ENCODE data around the gene DPPA2. TPM values are rescaled to one million over a fixed set of nuclear protein-coding genes. Genes with fewer than 3 reads are reported as not detected.

The DPPA2 gene
- total and polyA plus RNA-seq, 2 of the 8 experiments (the other 6 are each of a cell fraction or from before 2014, with no cell fraction given) = 7.8 to 12.6 TPM

DNA sequence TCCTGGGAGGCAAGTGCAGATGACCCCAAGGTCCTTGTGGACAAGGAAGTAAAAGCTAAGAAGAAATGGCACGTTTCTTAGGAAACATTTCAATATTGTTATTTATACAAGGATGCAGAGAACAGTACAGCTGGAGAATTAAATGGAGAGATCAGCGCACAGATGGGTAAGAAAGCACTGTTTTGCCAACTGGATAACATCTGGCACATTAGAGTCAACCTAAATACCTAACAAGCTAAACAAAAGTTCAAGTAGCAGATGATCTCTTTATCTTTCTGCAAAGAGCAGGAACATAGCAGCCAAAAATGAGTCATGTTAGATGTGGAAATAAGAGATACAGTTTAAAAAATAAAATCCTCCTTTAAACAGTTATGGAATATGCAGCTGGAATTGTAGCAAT, 36.7 kb upstream of the DPPA2 start:
- H3K4me1 ChIP-seq (replicated peaks in 1 of 4; ENCODE audit: control insufficient read depth in 3 of 4, insufficient read depth in 4 of 4, low read length in 3 of 4) = peaks cover 2 to 12% (median 7%) of the 10 kb centered on the region in 4 experiments; a peak in 6 of 7 replicates
- H3K56ac ChIP-seq (replicated peaks; ENCODE audit: insufficient read length, low read depth, low read length) = no peak overlapping the region
- FAIRE-seq = no peak
- H2BK12ac ChIP-seq (ENCODE audit: low read depth, low read length) = no peak overlapping the region
- H4K20me1 ChIP-seq (replicated peaks in 1 of 2; ENCODE audit: control insufficient read depth in 1 of 2, insufficient read depth in 2 of 2, low read length in 2 of 2) = no peaks in the 10 kb centered on the region
- H2BK5ac ChIP-seq (ENCODE audit: low read depth, low read length) = no peak overlapping the region
- 75% methylated on average over 2 of the region's 2 CpGs; no CpG with 5 or more reads in 1 of the 2 experiments for WGBS, 2 experiments (ENCODE audit: extremely low coverage in 1 of 2, insufficient coverage in 1 of 2, insufficient read length in 1 of 2, insufficient replicate concordance in 2 of 2, low coverage in 1 of 2, low lambda C conversion rate in 2 of 2, missing lambda C conversion rate in 1 of 2)
- ChIA-PET POLR2A (ENCODE audit: partially characterized antibody) (interaction anchor here (0.7 to 16.7 kb wide), 9 partner anchors 8 to 74 kb away, joined by 3 to 402 read pairs (median 5); partner anchors contain the start of gene DPPA4), CTCF (ENCODE audit: partially characterized antibody) (interaction anchor here (1.0 to 1.5 kb wide), 8 partner anchors 8 to 21 kb away, joined by 3 to 5 read pairs (median 4); partner anchors contain the start of gene DPPA4)
- H4K5ac ChIP-seq (ENCODE audit: insufficient read length, low read depth, low read length) = no peak overlapping the region
- H3K79me1 ChIP-seq (ENCODE audit: low read depth, low read length) = no peaks in the 10 kb centered on the region; the same call in 1 of the 2 replicates
- no peak for TF ChIP-seq CBX5 (IDR thresholded peaks at IDR 0.05; ENCODE audit: low read depth, low read length)
- no peak for TF ChIP-seq SIRT6 (IDR thresholded peaks at IDR 0.05; ENCODE audit: low read length)
- TF ChIP-seq BCL11A (IDR thresholded peaks at IDR 0.05; ENCODE audit: low read depth in 2 of 2, low read length in 2 of 2) = no peak
- TF ChIP-seq, protein P1, sequence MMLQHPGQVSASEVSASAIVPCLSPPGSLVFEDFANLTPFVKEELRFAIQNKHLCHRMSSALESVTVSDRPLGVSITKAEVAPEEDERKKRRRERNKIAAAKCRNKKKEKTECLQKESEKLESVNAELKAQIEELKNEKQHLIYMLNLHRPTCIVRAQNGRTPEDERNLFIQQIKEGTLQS (IDR thresholded peaks at IDR 0.05; ENCODE audit: insufficient read depth, low read depth, low read length) = no peak
- TF ChIP-seq KDM5A (IDR thresholded peaks at IDR 0.05; ENCODE audit: low read length) = no peak
- TF ChIP-seq HDAC2 (IDR thresholded peaks at IDR 0.05; ENCODE audit: borderline replicate concordance in 1 of 2, low read depth in 2 of 2, low read length in 2 of 2) = no peak
- TF ChIP-seq GABPA (IDR thresholded peaks at IDR 0.05; ENCODE audit: borderline replicate concordance, insufficient read depth, low read length) = no peak
- no peak for TF ChIP-seq NRF1 (IDR thresholded peaks at IDR 0.05; ENCODE audit: low read depth, low read length)
- no peak for TF ChIP-seq CBX8 (IDR thresholded peaks at IDR 0.05; ENCODE audit: borderline replicate concordance, low read depth, low read length)
- TF ChIP-seq SUZ12 (IDR thresholded peaks at IDR 0.05; ENCODE audit: low read length) = no peak
- TF ChIP-seq CTBP2 (IDR thresholded peaks at IDR 0.05; ENCODE audit: borderline replicate concordance, insufficient read depth, insufficient read length, low read length) = no peak
- no peak for TF ChIP-seq ASH2L (IDR thresholded peaks at IDR 0.05; ENCODE audit: low read length)
- no peak for TF ChIP-seq PHF8 (conservative IDR thresholded peaks at IDR 0.05; ENCODE audit: low read depth, low read length)
- H4K8ac ChIP-seq (ENCODE audit: extremely low read depth, insufficient read depth, low read length) = no peak overlapping the region
- H3K36me3 ChIP-seq (ENCODE audit: control insufficient read depth in 2 of 4, insufficient read depth in 4 of 4, low read length in 3 of 4) = peaks cover 0 to 46% (median 4%) of the 10 kb centered on the region in 4 experiments; a peak in 3 of 8 replicates
- no peak overlapping the region for H3K4me3 ChIP-seq (ENCODE audit: extremely low read depth in 1 of 4, insufficient read depth in 2 of 4, low read depth in 3 of 4, low read length in 4 of 4)
- no peaks in the 10 kb centered on the region for H3K9me3 ChIP-seq (ENCODE audit: insufficient read depth in 2 of 2, low read depth in 1 of 2, low read length in 1 of 2)
- H2BK20ac ChIP-seq (ENCODE audit: low read length) = no peak overlapping the region
- H3K18ac ChIP-seq (ENCODE audit: extremely low read depth, low read length) = no peak overlapping the region
- H2BK15ac ChIP-seq (ENCODE audit: low read length) = no peak overlapping the region
- H3K4ac ChIP-seq (replicated peaks; ENCODE audit: insufficient read length, low read depth, low read length) = no peak overlapping the region
- H3K9ac ChIP-seq (replicated peaks in 1 of 4; ENCODE audit: extremely low read depth in 1 of 4, low read depth in 3 of 4, low read length in 3 of 4) = no peak overlapping the region
- H3K14ac ChIP-seq (ENCODE audit: insufficient read length) = no peak overlapping the region
- no peak overlapping the region for H3K27ac ChIP-seq (ENCODE audit: low read depth, low read length)
- no peak overlapping the region for H2BK120ac ChIP-seq (replicated peaks; ENCODE audit: low read depth, low read length)
- no peak for DNase-seq (ENCODE audit: low read depth in 1 of 2, low spot score in 2 of 2)
- H3K4me2 ChIP-seq (ENCODE audit: insufficient read depth in 1 of 2, low read depth in 2 of 2, low read length in 2 of 2) = no peak overlapping the region
- no peaks in the 10 kb centered on the region for H3K27me3 ChIP-seq (replicated peaks in 1 of 4; ENCODE audit: control insufficient read depth in 3 of 4, extremely low read depth in 1 of 4, insufficient read depth in 3 of 4, low read length in 3 of 4)
- H2AK5ac ChIP-seq (ENCODE audit: low read depth, low read length) = no peak overlapping the region
- no peaks in the 10 kb centered on the region for H3K23me2 ChIP-seq (ENCODE audit: low read depth, low read length)
- H2AFZ ChIP-seq (ENCODE audit: low read length) = no peak overlapping the region
- peaks cover 0 to 21% of the 10 kb centered on the region in 2 experiments; a peak in 2 of 4 replicates for H3K79me2 ChIP-seq (ENCODE audit: control insufficient read depth in 1 of 2, insufficient read depth in 2 of 2, low read length in 2 of 2)
- H4K91ac ChIP-seq (replicated peaks; ENCODE audit: insufficient read length, low read length) = no peak overlapping the region
- no peak overlapping the region for H3K23ac ChIP-seq (ENCODE audit: insufficient read length)
